Uterus (tissue), 4 donors: ENCODE results near the gene PDPN. TPM values are rescaled to one million over a fixed set of nuclear protein-coding genes. Genes with fewer than 3 reads are reported as not detected.
A peak's percentile ranks its signal among the peaks of the same experiment; 100 is the strongest.

Experiments
- DNase-seq, 2 donors: peaks; one replicate each; pipeline ENCODE4 v3.0.0-alpha.2; 2019 to 2020
- H3K27ac ChIP-seq, 2 donors: fragments of 200-600 bp; sonication (generic); 1 replicate in 1 of 2; 2 replicates in 1 of 2; pipeline ENCODE4 v1.5.1; 2016 to 2018
- H3K27me3 ChIP-seq, 2 donors: fragments of 200-600 bp; sonication (generic); one replicate each; pipeline ENCODE4 v1.5.1; 2018 to 2019; ENCODE audit warnings: control low read depth in 1 of 2
- H3K36me3 ChIP-seq, 2 donors: fragments of 200-600 bp; sonication (generic); one replicate each; pipeline ENCODE4 v1.5.1; 2019; ENCODE audit warnings: control low read depth in 1 of 2
- H3K4me1 ChIP-seq, 2 donors: fragments of 200-600 bp; sonication (generic); one replicate each; pipeline ENCODE4 v1.5.1; 2018 to 2019; ENCODE audit warnings: control low read depth in 1 of 2
- H3K4me3 ChIP-seq, 2 donors: fragments of 200-600 bp; sonication (generic); 1 replicate in 1 of 2; 2 replicates in 1 of 2; pipeline ENCODE4 v1.5.1; 2018 to 2019; ENCODE audit warnings: mild to moderate bottlenecking in 1 of 2
- H3K9me3 ChIP-seq, 2 donors: fragments of 200-600 bp; sonication (generic); one replicate each; pipeline ENCODE4 v1.5.1; 2019; ENCODE audit warnings: control low read depth in 1 of 2
- POLR2A ChIP-seq, 2 donors: fragments of 450-650 bp; IDR thresholded peaks; one replicate each; pipeline ENCODE4 v1.6.1; 2016; ENCODE audit warnings: antibody characterized with exemption in 2 of 2, mild to moderate bottlenecking in 1 of 2, moderate library complexity in 1 of 2
- intact Hi-C: fragments of 100-400 bp; cut with DNase I; formaldehyde crosslinking; loops from one replicate; pipeline ENCODE4 v1.15.1; 2023; ENCODE audit warnings: low total_unique reads
- total RNA-seq, 4 donors: library from RNA; depleted of rRNA in 3 of 4; stranded (reverse); fragments of >200 nt in 3 of 4; gene quantifications; one replicate each; pipeline versions ENCODE4 v1.1.0 to v1.2.4, GENCODE V29; 2014 to 2023
- TF ChIP-seq, protein P1 (sequence below), 4 experiments: fragments of 200-600 bp in 2 of 4; fragments of 450-650 bp in 2 of 4; sonication (generic) in 2 of 4; IDR thresholded peaks; one replicate each; pipeline ENCODE4 v1.5.1; 2016 to 2019; ENCODE audit warnings: antibody characterized with exemption in 4 of 4, mild to moderate bottlenecking in 2 of 4, moderate library complexity in 1 of 4
- donor health status: DM: yes; HTN: yes; CAD: no.

PDPN gene
- total RNA-seq, 4 donors from 2014 or later = 17.7 to 50.0 (median 30.7) TPM

DNA sequence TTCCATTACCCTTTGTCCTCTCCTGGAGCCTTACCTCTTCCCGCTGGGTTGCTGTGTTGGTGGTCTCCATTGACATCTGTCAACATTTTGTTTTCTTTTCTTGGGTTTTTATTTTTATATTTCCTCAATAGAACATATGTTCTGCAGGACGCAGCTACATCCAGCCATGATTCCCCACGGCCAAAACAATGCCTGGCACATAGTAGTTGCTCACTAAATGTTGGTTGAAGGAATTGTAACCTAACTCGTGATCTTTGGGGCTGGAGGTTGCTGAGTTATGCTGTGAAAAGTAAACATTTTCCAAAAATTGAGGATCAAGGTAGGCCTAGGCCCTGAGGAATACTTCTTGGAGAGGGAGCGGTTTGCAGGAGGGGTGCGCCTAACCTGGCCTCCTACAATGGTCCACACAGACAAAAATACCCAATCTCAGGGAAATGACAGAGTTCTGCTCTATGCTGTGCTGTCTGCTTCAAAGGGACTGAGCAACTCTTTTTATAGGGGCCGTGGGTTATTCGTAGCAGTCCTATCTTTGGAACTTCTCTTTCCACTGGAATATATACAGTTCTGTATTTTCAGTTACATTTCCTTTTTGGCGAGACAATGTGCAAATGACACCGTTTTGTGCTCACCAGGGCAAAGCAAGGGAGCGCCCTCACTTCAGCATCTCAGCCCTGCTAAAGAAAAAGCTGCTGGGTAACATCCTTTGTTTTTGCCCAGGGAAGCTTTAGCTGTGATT is 1.4 kb downstream of the PDPN start:
- Histone ChIP-seq H3K4me1 (no peaks in the 10 kb centered on the region), H3K4me3 (peak overlapping the region; percentile 57 to 64), H3K36me3 (peaks cover 0 to 2% of the 10 kb centered on the region in 2 donors), H3K27ac (peak overlapping the region; percentile 78 to 89), H3K9me3 (no peaks in the 10 kb centered on the region), H3K27me3 (no peaks in the 10 kb centered on the region)
- intact Hi-C loops = no loop called here
- DNase-seq = no peak
- TF ChIP-seq POLR2A (IDR thresholded peaks at IDR 0.05) = no peak
- TF ChIP-seq, protein P1, sequence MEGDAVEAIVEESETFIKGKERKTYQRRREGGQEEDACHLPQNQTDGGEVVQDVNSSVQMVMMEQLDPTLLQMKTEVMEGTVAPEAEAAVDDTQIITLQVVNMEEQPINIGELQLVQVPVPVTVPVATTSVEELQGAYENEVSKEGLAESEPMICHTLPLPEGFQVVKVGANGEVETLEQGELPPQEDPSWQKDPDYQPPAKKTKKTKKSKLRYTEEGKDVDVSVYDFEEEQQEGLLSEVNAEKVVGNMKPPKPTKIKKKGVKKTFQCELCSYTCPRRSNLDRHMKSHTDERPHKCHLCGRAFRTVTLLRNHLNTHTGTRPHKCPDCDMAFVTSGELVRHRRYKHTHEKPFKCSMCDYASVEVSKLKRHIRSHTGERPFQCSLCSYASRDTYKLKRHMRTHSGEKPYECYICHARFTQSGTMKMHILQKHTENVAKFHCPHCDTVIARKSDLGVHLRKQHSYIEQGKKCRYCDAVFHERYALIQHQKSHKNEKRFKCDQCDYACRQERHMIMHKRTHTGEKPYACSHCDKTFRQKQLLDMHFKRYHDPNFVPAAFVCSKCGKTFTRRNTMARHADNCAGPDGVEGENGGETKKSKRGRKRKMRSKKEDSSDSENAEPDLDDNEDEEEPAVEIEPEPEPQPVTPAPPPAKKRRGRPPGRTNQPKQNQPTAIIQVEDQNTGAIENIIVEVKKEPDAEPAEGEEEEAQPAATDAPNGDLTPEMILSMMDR (IDR thresholded peaks at IDR 0.05) = no peak

DNA sequence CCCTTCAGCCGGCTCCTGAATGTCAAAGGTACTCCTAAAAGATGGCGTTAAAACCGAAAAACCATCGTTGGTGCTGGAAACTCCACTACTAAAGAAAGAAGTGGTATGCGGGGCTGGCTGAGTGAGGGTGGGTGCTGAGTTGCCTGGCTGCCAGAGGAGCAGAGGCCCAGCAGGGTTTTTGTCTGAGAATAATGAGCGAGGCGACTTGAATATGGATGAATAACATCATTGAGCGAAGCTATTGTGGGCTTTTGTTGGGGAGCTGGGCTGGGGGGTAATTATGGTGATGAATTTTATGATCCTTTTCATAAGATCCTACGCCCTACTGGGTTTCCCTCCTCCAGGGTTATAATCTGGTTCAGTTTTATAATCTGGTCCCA is 2.0 kb downstream of the PDPN start:
- no peak for DNase-seq
- peaks cover 0 to 2% of the 10 kb centered on the region in 2 donors for H3K36me3 ChIP-seq
- H3K27me3 ChIP-seq = no peaks in the 10 kb centered on the region
- H3K27ac ChIP-seq = peak overlapping the region; percentile 27 to 89
- intact Hi-C loops = no loop called here
- no peaks in the 10 kb centered on the region for H3K4me1 ChIP-seq
- H3K4me3 ChIP-seq = no peak overlapping the region
- no peak for TF ChIP-seq POLR2A (IDR thresholded peaks at IDR 0.05)
- TF ChIP-seq, protein P1 (IDR thresholded peaks at IDR 0.05) = no peak
- H3K9me3 ChIP-seq = no peaks in the 10 kb centered on the region

DNA sequence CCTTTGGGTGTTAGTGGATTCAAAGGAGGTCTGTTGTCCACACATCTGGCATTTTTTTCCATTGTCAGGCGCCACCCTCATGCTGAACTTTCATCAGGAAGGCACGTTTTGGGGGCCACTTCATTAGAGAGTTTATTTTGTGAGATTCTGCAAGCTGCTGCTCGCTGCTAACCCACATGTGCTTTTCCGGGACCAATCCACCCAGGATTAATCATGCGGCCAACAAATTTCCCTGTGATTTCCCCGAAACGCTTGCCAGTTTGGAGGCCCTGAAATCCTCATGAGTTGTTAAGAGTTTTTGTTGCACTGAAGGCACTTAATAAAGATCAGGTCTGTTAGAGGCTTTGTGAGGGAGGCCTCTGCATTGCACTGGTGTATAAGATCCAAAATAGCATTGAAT is 2.4 kb downstream of the PDPN start:
- no peaks in the 10 kb centered on the region for H3K4me1 ChIP-seq
- no peaks in the 10 kb centered on the region for H3K9me3 ChIP-seq
- no peak overlapping the region for H3K4me3 ChIP-seq
- H3K36me3 ChIP-seq = peaks cover 0 to 2% of the 10 kb centered on the region in 2 donors
- intact Hi-C loops = no loop called here
- H3K27me3 ChIP-seq = no peaks in the 10 kb centered on the region
- no peak for DNase-seq
- no peak for TF ChIP-seq POLR2A (IDR thresholded peaks at IDR 0.05)
- TF ChIP-seq, protein P1 (IDR thresholded peaks at IDR 0.05) = no peak
- peak overlapping the region; percentile 27 to 89 for H3K27ac ChIP-seq

DNA sequence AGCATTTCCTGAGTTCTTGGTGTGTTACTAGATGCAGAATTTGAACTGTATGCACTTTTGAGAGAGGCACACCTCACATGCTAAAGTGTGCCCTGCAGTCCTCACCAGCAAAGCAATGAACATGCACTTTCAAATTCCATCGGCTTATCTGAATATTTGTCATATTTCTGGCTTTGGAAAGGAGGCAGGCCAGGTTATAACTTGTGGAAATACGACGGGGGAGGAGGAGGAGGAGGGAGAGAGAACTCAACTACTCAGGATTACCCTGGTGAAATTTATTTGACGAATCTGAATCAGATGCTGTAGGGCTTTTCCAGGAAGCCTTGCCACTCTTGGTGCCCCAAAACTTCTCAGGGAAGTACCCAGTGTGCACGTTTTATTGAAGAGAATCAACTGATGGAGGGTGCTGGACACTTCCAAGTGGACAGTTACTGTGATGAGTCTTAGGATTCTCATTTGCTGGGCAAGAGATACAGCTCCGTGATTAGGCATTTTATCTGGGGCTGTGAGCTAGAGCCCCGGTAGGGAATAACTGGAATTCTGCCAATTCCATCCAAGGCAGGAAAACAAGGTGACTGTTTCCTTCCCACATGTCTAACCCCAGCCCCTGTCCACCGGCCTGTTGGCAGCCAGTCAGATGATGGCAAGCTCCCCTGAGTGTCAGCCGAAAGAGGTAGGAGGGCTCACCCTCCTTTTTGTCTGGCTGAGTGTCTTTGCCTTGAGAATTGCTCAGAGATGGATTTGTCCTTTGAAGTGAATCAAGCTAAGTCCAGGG is 3.8 kb downstream of the PDPN start:
- H3K4me3 ChIP-seq = no peak overlapping the region
- no peaks in the 10 kb centered on the region for H3K4me1 ChIP-seq
- peak overlapping the region in 1 of 2 donors; percentile 33 for H3K27ac ChIP-seq
- no peaks in the 10 kb centered on the region for H3K9me3 ChIP-seq
- TF ChIP-seq POLR2A (IDR thresholded peaks at IDR 0.05) = no peak
- TF ChIP-seq, protein P1 (IDR thresholded peaks at IDR 0.05) = no peak
- intact Hi-C loops = no loop called here
- no peaks in the 10 kb centered on the region for H3K27me3 ChIP-seq
- H3K36me3 ChIP-seq = peaks cover 0 to 2% of the 10 kb centered on the region in 2 donors
- DNase-seq = no peak
